OCI-LY3 (cell line): Measurements from ENCODE around the gene KCNH6.

ENCODE experiments used
- H2AFZ ChIP-seq: fragments of 200-600, 300-600 bp; shearing (Covaris generic); 2 replicates; pipeline ENCODE4 v1.6.0; 2014; ENCODE audit warnings: antibody characterized with exemption, low read depth, low read length
- H3K27ac ChIP-seq: fragments of 200-600, 300-600 bp; sonication (generic); 2 replicates; pipeline ENCODE4 v1.5.1; 2014; ENCODE audit warnings: mild to moderate bottlenecking, low read length, moderate library complexity, mixed read lengths
- H3K27me3 ChIP-seq: fragments of 200-600, 300-600 bp; sonication (generic); 2 replicates; pipeline ENCODE4 v1.6.1; 2014; ENCODE audit warnings: low read depth, low read length, mixed read lengths
- H3K36me3 ChIP-seq: fragments of 200-600, 300-600 bp; sonication (generic); replicated peaks from 2 replicates; pipeline ENCODE3; 2014; ENCODE audit warnings: low read depth, low read length, mixed read lengths
- H3K4me1 ChIP-seq: fragments of 300-600, 200-600 bp; sonication (generic); 2 replicates; pipeline ENCODE4 v1.6.1; 2014; ENCODE audit warnings: low read length, mixed read lengths
- H3K4me2 ChIP-seq: fragments of 200-600, 300-600 bp; sonication (generic); 2 replicates; pipeline ENCODE4 v1.6.1; 2014; ENCODE audit warnings: low read length, mixed read lengths
- H3K4me3 ChIP-seq: fragments of 300-600, 200-600 bp; sonication (generic); 2 replicates; pipeline ENCODE4 v1.5.1; 2014; ENCODE audit warnings: antibody characterized with exemption, mild to moderate bottlenecking, low read length, moderate library complexity
- H3K79me2 ChIP-seq: fragments of 300-600, 200-600 bp; shearing (Covaris generic); 2 replicates; pipeline ENCODE4 v1.6.1; 2014; ENCODE audit warnings: mild to moderate bottlenecking, low read length, mixed read lengths
- H3K9ac ChIP-seq: fragments of 300-600, 200-600 bp; shearing (Covaris generic); 2 replicates; pipeline ENCODE4 v1.6.0; 2014; ENCODE audit warnings: mild to moderate bottlenecking, low read length, moderate library complexity
- H3K9me3 ChIP-seq: fragments of 200-600, 300-600 bp; shearing (Covaris generic); 2 replicates; pipeline ENCODE4 v1.6.1; 2014; ENCODE audit warnings: low read length, mixed read lengths; ENCODE audit not compliant: insufficient read depth
- H4K20me1 ChIP-seq: fragments of 200-600, 300-600 bp; sonication (generic); 2 replicates; pipeline ENCODE4 v1.6.1; 2016; ENCODE audit warnings: low read length, mixed read lengths; ENCODE audit not compliant: insufficient read depth
- EZH2phosphoT487 ChIP-seq: fragments of 200-600 bp; shearing (Covaris generic); IDR thresholded peaks from 2 replicates; pipeline ENCODE4 v1.6.1; 2018; ENCODE audit warnings: antibody characterized with exemption, mixed run types, low read depth
- TF ChIP-seq, protein P1 (sequence below): fragments of 200-600, 300-600 bp; sonication (generic); IDR thresholded peaks from 2 replicates; pipeline ENCODE4 v1.5.1; 2014; ENCODE audit warnings: antibody characterized with exemption, low read length, low read depth

The KCNH6 gene

DNA sequence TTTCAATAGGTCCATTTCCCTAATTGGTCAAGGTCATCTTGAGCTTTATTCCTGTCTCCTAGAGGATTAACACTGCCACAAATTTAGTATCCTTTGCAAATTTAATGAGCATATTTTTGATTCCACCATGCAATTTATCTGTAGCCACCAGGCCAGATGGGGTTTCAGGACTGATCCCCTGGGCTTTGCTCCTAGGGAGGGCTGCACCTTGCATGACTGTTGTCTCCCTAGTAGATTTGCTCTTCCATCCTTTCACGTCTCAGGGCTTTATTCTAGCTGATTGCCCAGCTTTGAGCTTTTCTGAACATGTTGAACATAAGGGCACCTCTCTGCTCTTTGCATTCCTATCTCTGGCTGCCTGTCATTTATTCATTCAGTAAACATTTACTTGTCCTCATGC, 7.7 kb upstream of the KCNH6 start:
- no peaks in the 10 kb centered on the region for H3K79me2 ChIP-seq
- no peak overlapping the region for H3K4me2 ChIP-seq
- no peak overlapping the region for H2AFZ ChIP-seq
- no peaks in the 10 kb centered on the region for H3K4me1 ChIP-seq
- H3K9me3 ChIP-seq = no peaks in the 10 kb centered on the region
- H3K27ac ChIP-seq = no peak overlapping the region
- TF ChIP-seq, protein P1, sequence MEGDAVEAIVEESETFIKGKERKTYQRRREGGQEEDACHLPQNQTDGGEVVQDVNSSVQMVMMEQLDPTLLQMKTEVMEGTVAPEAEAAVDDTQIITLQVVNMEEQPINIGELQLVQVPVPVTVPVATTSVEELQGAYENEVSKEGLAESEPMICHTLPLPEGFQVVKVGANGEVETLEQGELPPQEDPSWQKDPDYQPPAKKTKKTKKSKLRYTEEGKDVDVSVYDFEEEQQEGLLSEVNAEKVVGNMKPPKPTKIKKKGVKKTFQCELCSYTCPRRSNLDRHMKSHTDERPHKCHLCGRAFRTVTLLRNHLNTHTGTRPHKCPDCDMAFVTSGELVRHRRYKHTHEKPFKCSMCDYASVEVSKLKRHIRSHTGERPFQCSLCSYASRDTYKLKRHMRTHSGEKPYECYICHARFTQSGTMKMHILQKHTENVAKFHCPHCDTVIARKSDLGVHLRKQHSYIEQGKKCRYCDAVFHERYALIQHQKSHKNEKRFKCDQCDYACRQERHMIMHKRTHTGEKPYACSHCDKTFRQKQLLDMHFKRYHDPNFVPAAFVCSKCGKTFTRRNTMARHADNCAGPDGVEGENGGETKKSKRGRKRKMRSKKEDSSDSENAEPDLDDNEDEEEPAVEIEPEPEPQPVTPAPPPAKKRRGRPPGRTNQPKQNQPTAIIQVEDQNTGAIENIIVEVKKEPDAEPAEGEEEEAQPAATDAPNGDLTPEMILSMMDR = no peak
- TF ChIP-seq EZH2phosphoT487 = no peak
- H3K9ac ChIP-seq = no peak overlapping the region
- peaks cover 21% of the 10 kb centered on the region for H3K27me3 ChIP-seq
- no peaks in the 10 kb centered on the region for H3K36me3 ChIP-seq
- no peaks in the 10 kb centered on the region for H4K20me1 ChIP-seq
- H3K4me3 ChIP-seq = no peak overlapping the region

GRCh38 chr17:63516910-63517824, 6.0 kb upstream of the KCNH6 start:
- Histone ChIP-seq H3K4me1 (no peaks in the 10 kb centered on the region), H3K4me2 (no peak overlapping the region), H3K36me3 (no peaks in the 10 kb centered on the region), H3K79me2 (no peaks in the 10 kb centered on the region), H3K9ac (no peak overlapping the region), H3K27ac (no peak overlapping the region), H4K20me1 (no peaks in the 10 kb centered on the region), H3K4me3 (no peak overlapping the region), H3K27me3 (peaks cover 21% of the 10 kb centered on the region), H2AFZ (no peak overlapping the region), H3K9me3 (no peaks in the 10 kb centered on the region)
- TF ChIP-seq, protein P1 = no peak
- TF ChIP-seq EZH2phosphoT487 = no peak

- no peak overlapping the region for H3K4me3 ChIP-seq
- H3K4me2 ChIP-seq = no peak overlapping the region
- H3K9ac ChIP-seq = no peak overlapping the region
- H3K9me3 ChIP-seq = no peaks in the 10 kb centered on the region
- no peaks in the 10 kb centered on the region for H4K20me1 ChIP-seq
- H3K4me1 ChIP-seq = no peaks in the 10 kb centered on the region
- H3K79me2 ChIP-seq = no peaks in the 10 kb centered on the region
- H3K27ac ChIP-seq = no peak overlapping the region
- H2AFZ ChIP-seq = no peak overlapping the region
- TF ChIP-seq, protein P1 = no peak
- no peak for TF ChIP-seq EZH2phosphoT487
- H3K36me3 ChIP-seq = no peaks in the 10 kb centered on the region
- peaks cover 21% of the 10 kb centered on the region for H3K27me3 ChIP-seq
These were observed 5.2 kb upstream of the KCNH6 start for GRCh38 chr17:63517825-63518534.

DNA sequence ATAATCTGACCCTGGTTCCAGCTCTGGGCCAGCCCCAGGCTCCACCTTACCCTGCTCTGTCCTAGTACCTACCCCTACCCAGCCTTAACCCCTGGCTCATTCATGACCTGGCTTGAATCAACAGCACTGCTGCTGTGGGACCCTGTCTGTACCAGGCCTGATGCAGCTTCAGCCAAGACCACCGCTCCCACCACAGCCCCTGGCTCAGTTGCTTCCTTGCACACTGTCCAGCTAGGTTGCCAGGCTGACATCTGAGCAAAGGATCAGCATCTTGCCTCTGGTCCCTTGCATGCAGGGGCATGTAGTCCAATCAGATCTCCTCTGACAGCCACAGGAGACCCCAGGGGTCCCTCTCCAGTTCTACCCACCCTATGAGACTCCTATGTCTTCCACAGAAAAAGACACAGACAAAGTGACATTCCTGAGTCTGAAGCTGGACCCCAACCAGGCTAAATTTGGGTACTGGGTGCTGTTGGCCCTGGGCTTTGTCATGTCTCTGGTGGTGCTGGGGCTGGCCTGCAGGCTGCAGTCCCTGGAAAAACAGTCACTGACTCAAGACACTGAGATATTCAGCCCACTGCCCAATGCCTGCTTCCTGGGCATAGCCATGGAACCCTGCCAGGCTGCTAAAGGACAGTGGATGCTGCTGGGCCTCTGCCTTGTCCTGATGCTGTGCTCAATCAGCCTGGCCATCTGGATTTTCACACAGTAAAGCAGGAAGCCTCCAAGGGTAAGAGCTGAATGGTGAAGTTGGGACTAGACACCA, 3.9 kb upstream of the KCNH6 start:
- no peaks in the 10 kb centered on the region for H3K9me3 ChIP-seq
- no peaks in the 10 kb centered on the region for H3K36me3 ChIP-seq
- no peak overlapping the region for H3K27ac ChIP-seq
- H3K4me2 ChIP-seq = no peak overlapping the region
- H2AFZ ChIP-seq = no peak overlapping the region
- no peaks in the 10 kb centered on the region for H3K4me1 ChIP-seq
- no peak overlapping the region for H3K9ac ChIP-seq
- no peaks in the 10 kb centered on the region for H3K79me2 ChIP-seq
- H3K27me3 ChIP-seq = peaks cover 21% of the 10 kb centered on the region
- H3K4me3 ChIP-seq = no peak overlapping the region
- no peaks in the 10 kb centered on the region for H4K20me1 ChIP-seq
- no peak for TF ChIP-seq EZH2phosphoT487
- TF ChIP-seq, protein P1 = no peak
